KMS-11 (cell line): ENCODE measurements around the gene RPL37.
"Not testable (repeated sequence)": the region's sequence is repeated elsewhere in the genome, so short reads cannot be mapped to it uniquely, and the experiment has no call there.

Source experiments
- H2AFZ ChIP-seq: fragments of 200-600 bp; sonication (generic); 2 replicates; pipeline ENCODE4 v1.6.1; 2016; ENCODE audit warnings: antibody characterized with exemption, mixed run types, low read depth
- H3K27ac ChIP-seq: fragments of 200-600 bp; sonication (generic); 2 replicates; pipeline ENCODE4 v1.6.1; 2016; ENCODE audit warnings: mild to moderate bottlenecking, mixed run types
- H3K27me3 ChIP-seq: fragments of 200-600 bp; sonication (generic); 2 replicates; pipeline ENCODE4 v1.6.1; 2017; ENCODE audit warnings: mild to moderate bottlenecking, low read depth, mixed run types, moderate library complexity; ENCODE audit not compliant: insufficient read depth
- H3K36me3 ChIP-seq: fragments of 200-600 bp; sonication (generic); 2 replicates; pipeline ENCODE4 v1.6.1; 2017; ENCODE audit warnings: mild to moderate bottlenecking, mixed run types; ENCODE audit not compliant: insufficient read depth
- H3K4me1 ChIP-seq: fragments of 200-600 bp; sonication (generic); 2 replicates; pipeline ENCODE4 v1.6.1; 2016; ENCODE audit warnings: mild to moderate bottlenecking, low read depth, mixed run types; ENCODE audit not compliant: poor library complexity, severe bottlenecking
- H3K4me2 ChIP-seq: fragments of 200-600 bp; sonication (generic); 2 replicates; pipeline ENCODE4 v1.7.0; 2016; ENCODE audit warnings: mild to moderate bottlenecking, mixed run types
- H3K4me3 ChIP-seq: fragments of 200-600 bp; sonication (generic); IDR thresholded peaks from 2 replicates; pipeline ENCODE4 v1.6.1; 2017; ENCODE audit warnings: low read depth, low read length, mixed read lengths; ENCODE audit not compliant: insufficient read depth
- H3K79me2 ChIP-seq: fragments of 200-600 bp; sonication (generic); 2 replicates; pipeline ENCODE4 v1.6.1; 2016; ENCODE audit warnings: low read depth, mixed run types; ENCODE audit not compliant: insufficient read depth
- H3K9ac ChIP-seq: fragments of 200-600 bp; sonication (generic); 2 replicates; pipeline ENCODE4 v1.6.1; 2016; ENCODE audit warnings: mild to moderate bottlenecking, mixed run types
- H4K20me1 ChIP-seq: fragments of 200-600 bp; sonication (generic); 2 replicates; pipeline ENCODE4 v1.6.1; 2016; ENCODE audit warnings: mild to moderate bottlenecking, mixed run types; ENCODE audit not compliant: insufficient read depth
- TF ChIP-seq, protein P1 (sequence below): fragments of 200-600 bp; sonication (generic); conservative IDR thresholded peaks from 2 replicates; pipeline ENCODE4 v1.6.1; 2017; ENCODE audit warnings: low read depth, mild to moderate bottlenecking, antibody characterized with exemption, low read length, moderate library complexity, mixed read lengths

RPL37 gene

DNA sequence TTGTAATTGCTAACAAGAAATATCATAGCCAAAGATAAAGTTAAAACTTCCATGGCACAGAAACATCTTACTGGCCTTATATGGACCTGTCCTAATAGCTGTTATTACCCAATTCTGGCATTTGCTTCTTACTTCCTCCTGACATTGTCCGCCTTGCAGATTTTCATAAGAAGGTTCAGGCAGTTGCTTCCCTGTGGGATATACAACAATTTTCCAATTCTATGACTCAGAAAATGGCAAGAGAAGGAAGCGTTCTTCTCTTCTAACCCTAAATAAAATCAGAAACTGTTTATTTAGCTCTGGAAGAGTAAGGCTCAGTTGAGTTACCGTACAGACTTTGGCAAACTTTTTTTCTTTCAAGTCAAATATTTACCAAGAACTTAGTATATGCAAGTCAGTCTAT lies 38.5 kb downstream of the RPL37 start:
- no peaks in the 10 kb centered on the region for H3K36me3 ChIP-seq
- H3K27me3 ChIP-seq, result peaks cover 10% of the 10 kb centered on the region
- peak overlapping the region; percentile 75 for H3K4me2 ChIP-seq
- no peak overlapping the region for H3K9ac ChIP-seq
- H3K79me2 ChIP-seq, result peaks cover 60% of the 10 kb centered on the region
- TF ChIP-seq, protein P1, sequence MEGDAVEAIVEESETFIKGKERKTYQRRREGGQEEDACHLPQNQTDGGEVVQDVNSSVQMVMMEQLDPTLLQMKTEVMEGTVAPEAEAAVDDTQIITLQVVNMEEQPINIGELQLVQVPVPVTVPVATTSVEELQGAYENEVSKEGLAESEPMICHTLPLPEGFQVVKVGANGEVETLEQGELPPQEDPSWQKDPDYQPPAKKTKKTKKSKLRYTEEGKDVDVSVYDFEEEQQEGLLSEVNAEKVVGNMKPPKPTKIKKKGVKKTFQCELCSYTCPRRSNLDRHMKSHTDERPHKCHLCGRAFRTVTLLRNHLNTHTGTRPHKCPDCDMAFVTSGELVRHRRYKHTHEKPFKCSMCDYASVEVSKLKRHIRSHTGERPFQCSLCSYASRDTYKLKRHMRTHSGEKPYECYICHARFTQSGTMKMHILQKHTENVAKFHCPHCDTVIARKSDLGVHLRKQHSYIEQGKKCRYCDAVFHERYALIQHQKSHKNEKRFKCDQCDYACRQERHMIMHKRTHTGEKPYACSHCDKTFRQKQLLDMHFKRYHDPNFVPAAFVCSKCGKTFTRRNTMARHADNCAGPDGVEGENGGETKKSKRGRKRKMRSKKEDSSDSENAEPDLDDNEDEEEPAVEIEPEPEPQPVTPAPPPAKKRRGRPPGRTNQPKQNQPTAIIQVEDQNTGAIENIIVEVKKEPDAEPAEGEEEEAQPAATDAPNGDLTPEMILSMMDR, result no peak
- no peak overlapping the region for H2AFZ ChIP-seq
- H3K4me1 ChIP-seq, result peaks cover 16% of the 10 kb centered on the region
- H4K20me1 ChIP-seq, result 0 out of 2 replicates have a peak, but pooled peaks cover 4% of the 10 kb centered on the region
- no peak overlapping the region for H3K4me3 ChIP-seq
- H3K27ac ChIP-seq, result no peak overlapping the region

DNA sequence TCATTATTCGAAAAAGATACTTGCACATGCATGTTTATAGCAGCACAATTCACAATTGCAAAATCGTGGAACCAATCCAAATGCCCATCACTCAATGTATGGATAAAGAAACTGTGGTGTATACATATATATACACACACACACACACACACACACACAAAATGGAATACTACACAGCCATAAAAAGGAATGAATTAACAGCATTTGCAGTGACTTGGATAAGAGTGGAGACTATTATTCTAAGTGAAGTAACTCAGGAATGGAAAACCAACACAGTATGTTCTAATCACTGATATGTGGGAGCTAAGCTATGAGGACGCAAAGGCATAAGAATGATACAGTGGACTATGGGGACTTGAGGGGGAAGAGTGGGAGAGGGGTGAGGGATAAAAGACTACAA lies 40.1 kb downstream of the RPL37 start:
- H3K27ac ChIP-seq, H3K9ac ChIP-seq, H3K4me2 ChIP-seq, H3K36me3 ChIP-seq, H3K27me3 ChIP-seq, H3K4me3 ChIP-seq, H2AFZ ChIP-seq, H4K20me1 ChIP-seq: not testable (repeated sequence)
- Histone ChIP-seq H3K4me1 (peaks cover 16% of the 10 kb centered on the region), H3K79me2 (peaks cover 76% of the 10 kb centered on the region)

DNA sequence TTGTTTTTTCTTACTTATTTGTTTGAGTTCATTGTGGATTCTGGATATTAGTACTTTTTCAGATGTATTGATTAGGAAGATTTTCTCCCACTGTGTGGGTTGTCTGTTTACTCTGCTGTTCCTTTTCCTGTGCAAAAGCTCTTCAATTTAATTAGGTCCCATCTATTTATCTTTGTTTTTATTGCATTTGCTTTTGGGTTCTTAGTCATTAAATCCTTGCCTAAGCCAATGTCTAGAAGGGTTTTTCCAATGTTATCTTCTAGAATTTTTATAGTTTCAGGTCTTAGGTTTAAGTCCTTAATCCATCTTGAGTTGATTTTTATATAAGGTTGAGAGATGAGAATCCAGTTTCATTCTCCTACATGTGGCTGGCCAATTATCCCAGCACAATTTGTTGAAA lies 40.7 kb downstream of the RPL37 start:
- H4K20me1 ChIP-seq, H3K4me2 ChIP-seq: not testable (repeated sequence)

DNA sequence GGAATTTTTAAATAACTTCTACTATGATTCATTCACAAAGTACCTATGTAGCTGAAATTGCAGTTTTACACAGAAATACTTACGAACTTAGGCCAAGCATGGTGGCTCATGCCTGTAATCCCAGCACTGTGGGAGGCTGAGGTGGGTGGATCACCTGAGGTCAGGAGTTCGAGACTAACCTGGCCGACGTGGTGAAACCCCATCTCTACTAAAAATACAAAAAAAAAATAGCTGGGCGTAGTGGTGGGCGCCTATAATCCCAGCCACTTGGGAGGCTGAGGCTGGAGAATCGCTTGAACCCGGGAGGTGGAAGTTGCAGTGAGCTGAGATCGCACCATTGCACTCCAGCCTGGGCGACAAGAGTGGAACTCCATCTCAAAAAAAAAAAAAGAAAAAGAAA lies 42.3 kb downstream of the RPL37 start:
- not testable (repeated sequence) for H3K36me3 ChIP-seq, H3K4me2 ChIP-seq, H3K9ac ChIP-seq, H4K20me1 ChIP-seq, H3K27me3 ChIP-seq, H2AFZ ChIP-seq, H3K27ac ChIP-seq, H3K4me3 ChIP-seq
- Histone ChIP-seq H3K4me1 (peaks cover 14% of the 10 kb centered on the region), H3K79me2 (peaks cover 97% of the 10 kb centered on the region)

More for the DNA sequence above, 40.7 kb downstream of the RPL37 start:
- H3K79me2 ChIP-seq, result peaks cover 80% of the 10 kb centered on the region
- H3K27ac ChIP-seq, H3K9ac ChIP-seq, H3K4me3 ChIP-seq, H3K36me3 ChIP-seq, H3K27me3 ChIP-seq, H2AFZ ChIP-seq: not testable (repeated sequence)
- H3K4me1 ChIP-seq, result peaks cover 18% of the 10 kb centered on the region

DNA sequence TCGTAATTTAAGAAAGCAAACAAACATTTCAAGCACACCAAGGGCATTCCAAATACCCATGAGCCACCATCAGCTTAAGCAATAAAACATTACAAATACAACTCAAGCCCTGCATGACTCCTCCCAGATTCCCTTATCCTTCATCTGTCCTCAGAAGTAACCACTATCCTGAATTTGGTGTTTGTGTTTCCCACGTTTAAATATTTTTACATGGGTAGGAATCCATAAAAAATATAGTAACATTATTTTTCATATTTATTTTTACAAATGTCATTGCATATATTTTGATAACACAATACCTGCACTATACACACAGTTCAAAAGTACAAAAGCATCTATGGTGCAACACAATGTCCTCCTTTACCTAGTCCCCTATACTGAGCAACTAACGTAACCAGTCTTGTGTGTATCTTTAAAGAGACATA lies 43.3 kb downstream of the RPL37 start:
- Histone ChIP-seq H2AFZ (no peak overlapping the region), H3K36me3 (no peaks in the 10 kb centered on the region), H4K20me1 (0 out of 2 replicates have a peak, but pooled peaks cover 4% of the 10 kb centered on the region), H3K4me3 (no peak overlapping the region), H3K4me1 (peaks cover 9% of the 10 kb centered on the region), H3K27ac (no peak overlapping the region), H3K9ac (no peak overlapping the region), H3K79me2 (peaks cover 96% of the 10 kb centered on the region), H3K27me3 (no peaks in the 10 kb centered on the region), H3K4me2 (no peak overlapping the region)
- TF ChIP-seq, protein P1, result no peak

DNA sequence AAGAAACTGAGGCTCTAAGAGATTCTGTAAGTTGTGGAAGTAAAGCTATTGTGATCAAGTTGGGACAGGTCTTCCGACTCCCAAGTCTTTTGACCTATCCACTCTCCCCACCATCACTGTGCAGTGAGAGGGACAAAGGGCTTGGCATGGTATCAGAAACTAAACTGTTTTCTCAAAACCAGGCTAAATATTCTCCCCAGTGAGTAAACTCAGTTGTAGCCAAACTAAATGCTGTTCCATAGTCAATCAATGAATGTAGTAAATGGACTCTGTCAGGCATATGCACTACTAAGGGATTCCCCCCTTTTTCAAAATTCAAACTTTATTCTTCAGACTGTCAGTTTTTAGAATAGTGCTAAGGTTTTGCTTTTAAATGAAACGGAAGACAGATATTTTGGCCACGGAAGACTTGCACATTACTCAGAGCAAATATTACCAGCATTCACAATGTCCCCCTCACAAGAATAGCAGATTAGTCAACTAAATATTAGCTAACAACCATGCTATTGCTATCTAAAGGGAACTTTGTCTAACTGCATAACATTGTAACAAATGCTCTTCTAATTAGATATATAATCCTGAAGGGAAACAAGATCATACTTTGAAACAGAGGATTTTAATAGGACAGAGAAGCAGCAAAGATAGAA lies 44.0 kb downstream of the RPL37 start:
- Histone ChIP-seq H3K9ac (no peak overlapping the region), H3K4me2 (no peak overlapping the region), H3K36me3 (no peaks in the 10 kb centered on the region), H3K79me2 (peaks cover 96% of the 10 kb centered on the region), H3K27ac (no peak overlapping the region), H3K4me3 (no peak overlapping the region), H3K27me3 (no peaks in the 10 kb centered on the region), H2AFZ (no peak overlapping the region), H4K20me1 (0 out of 2 replicates have a peak, but pooled peaks cover 4% of the 10 kb centered on the region), H3K4me1 (peaks cover 5% of the 10 kb centered on the region)
- TF ChIP-seq, protein P1, result no peak

DNA sequence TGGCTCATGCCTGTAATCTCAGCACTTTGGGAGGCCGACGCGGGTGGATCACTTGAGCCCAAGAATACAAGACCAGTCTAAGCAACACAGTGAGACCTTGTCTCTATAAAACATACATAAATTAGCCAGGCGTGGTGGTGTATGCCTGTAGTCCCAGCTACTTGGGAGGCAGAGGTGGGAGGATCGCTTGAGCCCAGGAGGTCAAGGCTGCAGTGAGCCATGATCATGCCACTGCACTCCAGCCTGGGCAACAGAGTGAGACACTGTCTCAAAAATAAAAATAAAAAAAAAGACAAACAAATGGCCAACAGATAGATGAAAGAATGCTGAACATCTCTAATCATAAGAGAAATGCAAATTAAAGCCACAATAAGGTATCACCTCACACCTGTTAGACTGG lies 46.1 kb downstream of the RPL37 start:
- H3K4me2 ChIP-seq, H3K9ac ChIP-seq, H3K27me3 ChIP-seq, H4K20me1 ChIP-seq, H3K4me3 ChIP-seq, H3K4me1 ChIP-seq, H2AFZ ChIP-seq, H3K27ac ChIP-seq, H3K36me3 ChIP-seq: not testable (repeated sequence)
- peaks cover 96% of the 10 kb centered on the region for H3K79me2 ChIP-seq
